Stimulated activated naive B cell treated with anti-CD40 and anti-IgM and Interleukin-4, amounts not matched to agents 10 μg/mL and 1 μg/mL and 100 μg/mL, for 72 hours (primary cell): Measurements from ENCODE around the gene BEX3.
"Not testable (repeated sequence)": the region's sequence is repeated elsewhere in the genome, so short reads cannot be mapped to it uniquely, and the experiment has no call there.

Experiments
- ATAC-seq, 2 donors: fragments of 150-1000 bp; cut with Tn5 transposase; replicated peaks; 2 replicates each; pipeline ENCODE4 v1.10.0; 2021; ENCODE audit warnings: moderate library complexity in 1 of 2
- DNase-seq: peaks from one replicate; pipeline ENCODE4 v3.0.0; 2021
- H3K27ac Mint-ChIP-seq: one replicate; pipeline ENCODE4 v1.8.0; 2022; ENCODE audit warnings: mild to moderate bottlenecking, mixed read lengths
- H3K27me3 Mint-ChIP-seq, 2 donors: one replicate each; pipeline ENCODE4 v1.8.0; 2022; ENCODE audit warnings: mixed read lengths in 2 of 2
- H3K36me3 Mint-ChIP-seq, 2 donors: one replicate each; pipeline ENCODE4 v1.8.0; 2022; ENCODE audit warnings: mixed read lengths in 2 of 2, mild to moderate bottlenecking in 1 of 2
- H3K4me1 Mint-ChIP-seq, 2 donors: one replicate each; pipeline ENCODE4 v1.8.0; 2022; ENCODE audit warnings: mixed read lengths in 2 of 2, mild to moderate bottlenecking in 1 of 2
- H3K4me3 Mint-ChIP-seq, 2 donors: one replicate each; pipeline ENCODE4 v1.8.0; 2022; ENCODE audit warnings: mild to moderate bottlenecking in 2 of 2, mixed read lengths in 2 of 2, moderate library complexity in 1 of 2
- H3K9me3 Mint-ChIP-seq, 2 donors: one replicate each; pipeline ENCODE4 v1.8.0; 2022; ENCODE audit warnings: mixed read lengths in 2 of 2, mild to moderate bottlenecking in 1 of 2

Gene BEX3

GRCh38 chrX:103361798-103362197 is 14.5 kb upstream of the BEX3 start:
- H3K27ac Mint-ChIP-seq: no peak overlapping the region
- ATAC-seq (no peak), DNase-seq (no peak)
- no peak overlapping the region for H3K4me3 Mint-ChIP-seq
- H3K9me3 Mint-ChIP-seq: peaks cover 0 to 1% of the 10 kb centered on the region in 2 donors
- H3K36me3 Mint-ChIP-seq: no peaks in the 10 kb centered on the region
- H3K27me3 Mint-ChIP-seq: peaks cover 0 to 10% of the 10 kb centered on the region in 2 donors
- H3K4me1 Mint-ChIP-seq: peaks cover 0 to 4% of the 10 kb centered on the region in 2 donors

- peaks cover 0 to 8% of the 10 kb centered on the region in 2 donors for H3K27me3 Mint-ChIP-seq
- DNase-seq: no peak
- H3K4me3 Mint-ChIP-seq: no peak overlapping the region
Measured at GRCh38 chrX:103362474-103362873, 13.9 kb upstream of the BEX3 start.

DNA sequence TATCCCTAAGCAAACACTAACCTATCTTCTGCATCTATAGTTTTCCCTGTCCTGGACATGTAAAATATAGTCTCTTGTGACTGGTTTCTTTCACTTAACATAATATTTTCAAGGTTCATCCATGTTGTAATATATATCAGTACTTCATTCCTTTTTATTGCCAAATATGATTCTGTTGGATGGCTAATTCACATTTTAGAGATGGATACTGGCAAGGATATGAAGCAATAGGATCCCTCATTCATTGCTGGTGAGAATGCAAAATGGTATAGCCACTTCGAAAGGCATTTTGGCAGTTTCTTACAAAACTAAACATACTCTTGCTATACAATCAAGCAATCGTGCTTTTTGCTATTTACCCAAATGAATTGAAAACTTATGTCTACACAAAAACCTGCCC is 13.3 kb upstream of the BEX3 start:
- ATAC-seq (no peak), DNase-seq (no peak)
- H3K9me3 Mint-ChIP-seq: peaks cover 0 to 7% of the 10 kb centered on the region in 2 donors
- no peak overlapping the region for H3K4me3 Mint-ChIP-seq
- H3K27me3 Mint-ChIP-seq: peaks cover 0 to 5% of the 10 kb centered on the region in 2 donors
- no peaks in the 10 kb centered on the region for H3K36me3 Mint-ChIP-seq
- no peaks in the 10 kb centered on the region for H3K4me1 Mint-ChIP-seq
- H3K27ac Mint-ChIP-seq: no peak overlapping the region

More at GRCh38 chrX:103362474-103362873, 13.9 kb upstream of the BEX3 start:
- no peak for ATAC-seq
- no peaks in the 10 kb centered on the region for H3K4me1 Mint-ChIP-seq
- peaks cover 0 to 7% of the 10 kb centered on the region in 2 donors for H3K9me3 Mint-ChIP-seq
- no peaks in the 10 kb centered on the region for H3K36me3 Mint-ChIP-seq
- H3K27ac Mint-ChIP-seq: no peak overlapping the region

DNA sequence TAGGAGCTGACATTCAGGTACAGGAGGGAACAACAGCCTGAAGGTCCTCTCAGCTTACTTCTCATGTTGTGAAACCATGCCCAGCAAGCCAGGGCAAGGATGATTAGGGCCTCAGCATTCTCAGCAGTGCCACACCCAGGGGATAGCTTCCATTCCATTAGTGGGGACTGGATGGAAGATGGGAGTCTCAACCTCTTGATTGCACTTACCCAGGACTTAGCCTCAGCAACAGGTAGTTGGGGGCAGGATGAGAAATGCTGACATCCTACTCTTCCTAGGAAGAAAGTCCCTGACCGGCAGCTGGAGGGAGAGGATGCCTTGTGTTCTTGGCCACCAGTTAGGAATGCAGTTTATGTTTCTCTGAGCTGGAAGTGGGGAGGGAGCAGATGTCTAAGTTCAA is 8.8 kb upstream of the BEX3 start:
- no peaks in the 10 kb centered on the region for H3K4me1 Mint-ChIP-seq
- ATAC-seq (no peak), DNase-seq (no peak)
- H3K4me3 Mint-ChIP-seq: no peak overlapping the region
- H3K27me3 Mint-ChIP-seq: peaks cover 0 to 8% of the 10 kb centered on the region in 2 donors
- H3K9me3 Mint-ChIP-seq: peaks cover 0 to 7% of the 10 kb centered on the region in 2 donors
- H3K36me3 Mint-ChIP-seq: no peaks in the 10 kb centered on the region
- H3K27ac Mint-ChIP-seq: no peak overlapping the region

GRCh38 chrX:103369479-103369878 is 6.9 kb upstream of the BEX3 start:
- DNase-seq: no peak
- Mint-ChIP-seq H3K9me3 (peaks cover 0 to 7% of the 10 kb centered on the region in 2 donors), H3K27ac (no peak overlapping the region), H3K4me3 (no peak overlapping the region), H3K27me3 (peaks cover 0 to 8% of the 10 kb centered on the region in 2 donors), H3K36me3 (no peaks in the 10 kb centered on the region), H3K4me1 (no peaks in the 10 kb centered on the region)
- ATAC-seq: no peak

- Mint-ChIP-seq H3K27ac (no peak overlapping the region), H3K4me1 (peaks cover 0 to 6% of the 10 kb centered on the region in 2 donors), H3K9me3 (no peaks in the 10 kb centered on the region), H3K4me3 (no peak overlapping the region), H3K27me3 (peaks cover 14 to 18% of the 10 kb centered on the region in 2 donors), H3K36me3 (no peaks in the 10 kb centered on the region)
- ATAC-seq (no peak), DNase-seq (no peak)
Measured at GRCh38 chrX:103372886-103373285, 3.5 kb upstream of the BEX3 start.

- DNase-seq (no peak), ATAC-seq (no peak)
- no peaks in the 10 kb centered on the region for H3K36me3 Mint-ChIP-seq
- H3K27me3 Mint-ChIP-seq: peaks cover 14 to 18% of the 10 kb centered on the region in 2 donors
- no peak overlapping the region for H3K4me3 Mint-ChIP-seq
- H3K27ac Mint-ChIP-seq: no peak overlapping the region
- H3K9me3 Mint-ChIP-seq: no peaks in the 10 kb centered on the region
- peaks cover 0 to 6% of the 10 kb centered on the region in 2 donors for H3K4me1 Mint-ChIP-seq
Measured at GRCh38 chrX:103373581-103373980, 2.8 kb upstream of the BEX3 start.

- no peaks in the 10 kb centered on the region for H3K36me3 Mint-ChIP-seq
- ATAC-seq (no peak), DNase-seq (no peak)
Measured at GRCh38 chrX:103376979-103377324, 614 bp downstream of the BEX3 start.

GRCh38 chrX:103378990-103379389 is 2.7 kb downstream of the BEX3 start:
- no peak overlapping the region for H3K27ac Mint-ChIP-seq
- H3K27me3 Mint-ChIP-seq: peaks cover 14 to 19% of the 10 kb centered on the region in 2 donors
- DNase-seq: no peak
- H3K4me3 Mint-ChIP-seq: no peak overlapping the region
- no peaks in the 10 kb centered on the region for H3K9me3 Mint-ChIP-seq
- no peaks in the 10 kb centered on the region for H3K36me3 Mint-ChIP-seq
- peaks cover 0 to 6% of the 10 kb centered on the region in 2 donors for H3K4me1 Mint-ChIP-seq
- ATAC-seq: no peak

More at GRCh38 chrX:103376979-103377324, 614 bp downstream of the BEX3 start:
- Mint-ChIP-seq H3K27me3 (peaks cover 14 to 19% of the 10 kb centered on the region in 2 donors), H3K4me1 (peaks cover 0 to 6% of the 10 kb centered on the region in 2 donors), H3K9me3 (no peaks in the 10 kb centered on the region), H3K27ac (no peak overlapping the region), H3K4me3 (peak overlapping the region; percentile 44 to 63)

DNA sequence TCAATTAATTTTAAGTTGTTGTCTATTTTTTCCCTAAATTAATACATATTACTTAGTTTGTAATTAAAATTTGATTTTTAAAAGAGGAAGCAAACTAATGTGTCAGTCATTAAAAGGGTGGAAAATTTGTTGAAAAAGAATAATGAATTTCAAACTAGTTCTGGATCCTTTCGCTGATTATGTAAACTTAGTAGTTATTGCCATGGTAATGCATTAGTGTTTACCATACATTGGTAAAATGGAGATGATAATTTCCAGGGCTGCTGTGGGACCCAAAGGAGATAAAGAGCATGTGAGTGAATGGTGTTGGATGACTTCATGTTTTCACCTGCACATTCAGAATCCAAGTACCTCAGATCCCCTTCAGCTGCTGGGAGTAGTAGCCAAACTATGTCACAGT is 6.5 kb downstream of the BEX3 start:
- Mint-ChIP-seq H3K27ac (no peak overlapping the region), H3K4me1 (no peaks in the 10 kb centered on the region), H3K27me3 (peaks cover 0 to 8% of the 10 kb centered on the region in 2 donors), H3K36me3 (no peaks in the 10 kb centered on the region), H3K9me3 (no peaks in the 10 kb centered on the region), H3K4me3 (no peak overlapping the region)
- ATAC-seq (no peak), DNase-seq (no peak)

- no peak overlapping the region for H3K27ac Mint-ChIP-seq
- H3K36me3 Mint-ChIP-seq: no peaks in the 10 kb centered on the region
- no peak overlapping the region for H3K4me3 Mint-ChIP-seq
- no peak for ATAC-seq
- H3K4me1 Mint-ChIP-seq: no peaks in the 10 kb centered on the region
- no peaks in the 10 kb centered on the region for H3K9me3 Mint-ChIP-seq
- H3K27me3 Mint-ChIP-seq: peaks cover 0 to 8% of the 10 kb centered on the region in 2 donors
- DNase-seq: no peak
Measured at GRCh38 chrX:103384672-103385071, 8.3 kb downstream of the BEX3 start.

DNA sequence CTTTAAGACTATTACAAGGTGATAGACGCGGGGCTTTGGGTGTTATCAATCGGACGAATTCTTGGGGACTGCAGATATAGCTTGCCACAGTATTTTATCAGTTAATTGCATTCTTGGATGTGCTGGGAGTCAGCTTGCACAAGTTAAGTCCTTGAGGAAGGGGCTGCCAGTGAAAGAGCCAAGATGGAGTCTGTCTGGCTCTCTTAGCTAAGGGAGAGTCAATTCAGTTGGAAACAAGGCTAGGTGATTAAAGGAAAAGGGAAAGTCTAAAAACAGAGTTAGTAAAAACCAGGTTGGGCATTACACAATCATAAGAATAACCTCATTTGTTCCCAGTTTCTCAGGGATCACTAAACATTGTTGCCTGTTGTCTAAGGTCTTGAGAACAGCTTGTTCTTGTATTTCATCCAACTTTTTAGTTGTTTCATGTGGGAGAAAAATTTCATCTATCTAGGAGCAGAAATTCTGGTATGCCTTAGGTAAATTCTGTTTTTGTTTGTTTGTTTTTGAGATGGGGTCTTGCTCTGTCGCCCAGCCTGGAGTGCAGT is 9.0 kb downstream of the BEX3 start:
- DNase-seq, H3K4me3 Mint-ChIP-seq, H3K27ac Mint-ChIP-seq, H3K36me3 Mint-ChIP-seq, H3K9me3 Mint-ChIP-seq, ATAC-seq, H3K27me3 Mint-ChIP-seq, H3K4me1 Mint-ChIP-seq: not testable (repeated sequence)

DNA sequence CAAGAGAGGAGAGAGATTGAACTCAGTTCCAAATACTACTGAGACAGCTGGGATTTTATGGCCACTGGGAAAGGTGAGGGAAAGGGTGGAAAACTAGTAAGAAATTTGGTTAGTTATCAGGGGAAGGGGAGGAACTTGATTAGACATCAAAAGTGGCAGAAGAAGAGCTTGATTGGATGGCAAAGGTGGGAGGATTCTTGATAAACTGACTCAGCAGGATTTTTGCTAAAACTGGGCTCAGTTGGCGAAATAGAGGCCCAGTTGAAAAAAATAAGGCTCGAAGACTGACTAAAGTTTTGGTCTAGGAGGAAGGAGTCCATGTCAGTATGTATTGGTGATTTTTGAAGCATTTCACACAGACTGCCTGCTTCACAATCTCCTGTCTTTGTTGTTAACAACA is 10.0 kb downstream of the BEX3 start:
- no peak for ATAC-seq
- Mint-ChIP-seq H3K4me1 (no peaks in the 10 kb centered on the region), H3K4me3 (no peak overlapping the region)

DNA sequence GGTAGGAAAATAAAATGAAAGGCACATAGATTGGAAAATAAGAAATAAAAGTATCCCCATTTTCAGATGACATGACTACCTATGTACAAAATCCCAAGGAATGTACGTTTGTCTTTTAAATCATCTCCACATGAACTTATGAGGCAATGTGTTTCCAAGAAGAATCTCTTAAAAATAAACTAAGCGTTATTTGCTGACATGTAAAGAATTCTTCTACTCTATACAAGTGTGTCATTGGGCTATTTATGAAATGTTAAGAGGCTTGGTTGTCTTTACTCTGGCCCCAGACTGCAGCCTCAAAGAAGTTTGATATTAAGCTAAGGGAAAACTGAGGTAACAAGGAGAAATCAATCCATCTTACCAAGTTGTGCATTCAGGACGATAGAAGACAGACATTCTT is 17.1 kb downstream of the BEX3 start:
- Mint-ChIP-seq H3K4me1 (no peaks in the 10 kb centered on the region), H3K4me3 (no peak overlapping the region), H3K27ac (no peak overlapping the region), H3K27me3 (peaks cover 7 to 14% of the 10 kb centered on the region in 2 donors), H3K9me3 (no peaks in the 10 kb centered on the region), H3K36me3 (no peaks in the 10 kb centered on the region)
- DNase-seq: no peak
- ATAC-seq: no peak

More for the DNA sequence above, 10.0 kb downstream of the BEX3 start:
- Mint-ChIP-seq H3K27me3 (peaks cover 7 to 13% of the 10 kb centered on the region in 2 donors), H3K36me3 (no peaks in the 10 kb centered on the region), H3K27ac (no peak overlapping the region), H3K9me3 (no peaks in the 10 kb centered on the region)
- DNase-seq: no peak

DNA sequence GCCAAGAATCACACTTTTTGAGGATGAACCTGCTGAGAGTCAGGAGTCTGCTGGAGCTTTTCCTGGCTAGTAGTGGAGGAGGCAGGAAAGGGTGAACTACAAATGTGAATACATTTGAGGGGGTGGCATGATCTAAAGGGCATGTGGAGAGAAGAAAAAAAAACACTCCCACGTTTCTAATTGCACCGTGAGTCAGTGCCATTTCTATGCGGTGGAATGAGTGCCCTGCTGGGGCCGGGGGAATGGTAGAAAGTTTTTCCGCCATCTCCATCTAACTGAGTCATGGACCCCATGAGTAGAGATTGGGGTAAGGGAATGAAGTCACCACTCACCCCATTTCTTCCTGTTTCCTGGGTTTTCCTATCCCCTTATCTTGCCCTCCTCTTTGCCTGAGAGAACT is 19.8 kb downstream of the BEX3 start:
- no peak for ATAC-seq
- H3K4me1 Mint-ChIP-seq: no peaks in the 10 kb centered on the region
- no peaks in the 10 kb centered on the region for H3K36me3 Mint-ChIP-seq
- H3K9me3 Mint-ChIP-seq: no peaks in the 10 kb centered on the region
- no peak overlapping the region for H3K27ac Mint-ChIP-seq
- no peak overlapping the region for H3K4me3 Mint-ChIP-seq
- DNase-seq: no peak
- H3K27me3 Mint-ChIP-seq: peaks cover 0 to 11% of the 10 kb centered on the region in 2 donors

- peaks cover 0 to 12% of the 10 kb centered on the region in 2 donors for H3K27me3 Mint-ChIP-seq
- no peak overlapping the region for H3K27ac Mint-ChIP-seq
- no peak for ATAC-seq
- H3K9me3 Mint-ChIP-seq: no peaks in the 10 kb centered on the region
- H3K4me3 Mint-ChIP-seq: no peak overlapping the region
- H3K4me1 Mint-ChIP-seq: no peaks in the 10 kb centered on the region
- DNase-seq: no peak
- H3K36me3 Mint-ChIP-seq: no peaks in the 10 kb centered on the region
Measured at GRCh38 chrX:103396660-103397059, 20.3 kb downstream of the BEX3 start.
